PC-9 (cell line): ENCODE measurements around the gene FCRL4.

Source experiments
- EZH2 ChIP-seq: fragments of 200-600 bp; sonication (generic); IDR thresholded peaks from 2 replicates; pipeline ENCODE4 v1.8.0; 2017; ENCODE audit warnings: antibody characterized with exemption, low read depth
- TF ChIP-seq, protein P1 (sequence below): fragments of 200-600 bp; sonication (generic); conservative IDR thresholded peaks from 2 replicates; pipeline ENCODE4 v1.6.1; 2017; ENCODE audit warnings: mixed run types, antibody characterized with exemption, mild to moderate bottlenecking, moderate library complexity

DNA sequence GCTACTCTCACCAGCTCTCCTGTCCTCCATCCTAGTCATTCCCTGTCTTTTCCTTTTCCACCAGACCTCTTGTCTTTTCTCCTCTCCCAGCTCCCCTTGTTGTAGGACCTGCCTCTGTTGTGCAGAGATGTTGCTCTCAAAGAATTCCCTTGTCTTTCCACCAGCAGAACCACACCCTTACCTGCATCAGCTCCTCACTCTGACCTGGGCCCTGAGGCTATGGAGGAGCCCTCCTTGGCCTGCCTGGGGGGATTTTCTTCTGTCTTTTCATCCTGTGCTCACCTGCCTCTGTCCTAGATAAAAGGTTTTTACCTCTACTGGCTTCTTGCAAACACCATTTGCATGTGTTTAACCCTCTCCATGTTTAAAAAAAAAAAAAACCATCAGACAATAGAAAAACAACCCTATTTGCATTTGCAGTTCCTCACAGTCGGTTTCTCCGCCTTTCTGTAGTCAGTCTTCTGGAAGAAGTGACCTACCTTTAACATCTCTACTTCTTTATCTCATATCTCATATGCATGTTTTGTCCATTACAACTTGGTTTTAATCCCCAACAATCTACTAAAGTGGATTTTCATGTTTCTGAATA is 57.6 kb downstream of the FCRL4 start:
- TF ChIP-seq, protein P1, sequence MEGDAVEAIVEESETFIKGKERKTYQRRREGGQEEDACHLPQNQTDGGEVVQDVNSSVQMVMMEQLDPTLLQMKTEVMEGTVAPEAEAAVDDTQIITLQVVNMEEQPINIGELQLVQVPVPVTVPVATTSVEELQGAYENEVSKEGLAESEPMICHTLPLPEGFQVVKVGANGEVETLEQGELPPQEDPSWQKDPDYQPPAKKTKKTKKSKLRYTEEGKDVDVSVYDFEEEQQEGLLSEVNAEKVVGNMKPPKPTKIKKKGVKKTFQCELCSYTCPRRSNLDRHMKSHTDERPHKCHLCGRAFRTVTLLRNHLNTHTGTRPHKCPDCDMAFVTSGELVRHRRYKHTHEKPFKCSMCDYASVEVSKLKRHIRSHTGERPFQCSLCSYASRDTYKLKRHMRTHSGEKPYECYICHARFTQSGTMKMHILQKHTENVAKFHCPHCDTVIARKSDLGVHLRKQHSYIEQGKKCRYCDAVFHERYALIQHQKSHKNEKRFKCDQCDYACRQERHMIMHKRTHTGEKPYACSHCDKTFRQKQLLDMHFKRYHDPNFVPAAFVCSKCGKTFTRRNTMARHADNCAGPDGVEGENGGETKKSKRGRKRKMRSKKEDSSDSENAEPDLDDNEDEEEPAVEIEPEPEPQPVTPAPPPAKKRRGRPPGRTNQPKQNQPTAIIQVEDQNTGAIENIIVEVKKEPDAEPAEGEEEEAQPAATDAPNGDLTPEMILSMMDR = no peak
- TF ChIP-seq EZH2 = no peak
